WTC11 (cell line): ENCODE data around the gene OGDH. TPM values are rescaled to one million over a fixed set of nuclear protein-coding genes. Genes with fewer than 3 reads are reported as not detected.

Experiments
- ATAC-seq: fragments of 200-7000 bp; cut with Tn5 transposase; 2 replicates; pipeline ENCODE4 v1.10.0; 2021; ENCODE audit warnings: mild to moderate bottlenecking, moderate library complexity
- CTCF ChIA-PET: fragments of 300-600 bp; sonication (Branson Sonifier 250); formaldehyde crosslinking; loops from one replicate; lab custom pipeline; 2021; ENCODE audit warnings: antibody characterized with exemption; lab: Charles Lee
- POLR2A ChIA-PET: fragments of 350-600 bp; sonication (Branson Sonifier 250); formaldehyde crosslinking; loops from one replicate; lab custom pipeline; 2021; ENCODE audit warnings: antibody characterized with exemption; lab: Charles Lee
- DNase-seq: peaks from one replicate; pipeline ENCODE4 v3.0.0; 2021; ENCODE audit warnings: low spot score
- H3K27ac Mint-ChIP-seq: 2 replicates; pipeline ENCODE4 v1.8.0; 2021; ENCODE audit warnings: mixed read lengths
- H3K27me3 Mint-ChIP-seq: 2 replicates; pipeline ENCODE4 v1.8.0; 2021; ENCODE audit warnings: low read depth, mild to moderate bottlenecking, moderate library complexity, mixed read lengths
- H3K36me3 Mint-ChIP-seq: 2 replicates; pipeline ENCODE4 v1.8.0; 2021; ENCODE audit warnings: mixed read lengths
- H3K4me1 Mint-ChIP-seq: 2 replicates; pipeline ENCODE4 v1.8.0; 2022; ENCODE audit warnings: mixed read lengths
- H3K4me3 Mint-ChIP-seq: 2 replicates; pipeline ENCODE4 v1.8.0; 2021; ENCODE audit warnings: mild to moderate bottlenecking, moderate library complexity, mixed read lengths
- H3K9me3 Mint-ChIP-seq: 2 replicates; pipeline ENCODE4 v1.8.0; 2021; ENCODE audit warnings: mixed read lengths
- ARID4B ChIP-seq: sonication (generic); formaldehyde crosslinking; IDR thresholded peaks from 2 replicates; pipeline ENCODE4 v1.8.0; 2023; ENCODE audit warnings: missing genetic modification reagents, mild to moderate bottlenecking, borderline replicate concordance
- ATF2 ChIP-seq: sonication (generic); formaldehyde crosslinking; IDR thresholded peaks from 2 replicates; pipeline ENCODE4 v1.8.1; 2022; ENCODE audit warnings: low read depth, missing genetic modification reagents, borderline replicate concordance
- CREM ChIP-seq: sonication (generic); formaldehyde crosslinking; IDR thresholded peaks from 2 replicates; pipeline ENCODE4 v1.8.1; 2022; ENCODE audit warnings: mild to moderate bottlenecking, missing genetic modification reagents, moderate library complexity
- CTCF ChIP-seq: fragments of 200-600 bp; IDR thresholded peaks from 2 replicates; pipeline ENCODE4 v1.8.0; 2022; ENCODE audit warnings: antibody characterized with exemption
- E2F4 ChIP-seq: sonication (generic); formaldehyde crosslinking; IDR thresholded peaks from 2 replicates; pipeline ENCODE4 v1.8.1; 2022; ENCODE audit warnings: low read depth, mild to moderate bottlenecking, moderate library complexity, missing genetic modification reagents, borderline replicate concordance
- ELF4 ChIP-seq: sonication (generic); formaldehyde crosslinking; IDR thresholded peaks from 2 replicates; pipeline ENCODE4 v1.8.1; 2022; ENCODE audit warnings: low read depth, mild to moderate bottlenecking, moderate library complexity, missing genetic modification reagents
- ERG ChIP-seq: fragments of 250-450 bp; sonication (Bioruptor Pico); IDR thresholded peaks from 2 replicates; pipeline ENCODE4 v1.8.0; 2021; ENCODE audit warnings: mild to moderate bottlenecking
- ESRRA ChIP-seq: sonication (generic); formaldehyde crosslinking; IDR thresholded peaks from 2 replicates; pipeline ENCODE4 v1.8.1; 2022; ENCODE audit warnings: mild to moderate bottlenecking, missing genetic modification reagents, borderline replicate concordance
- IRF1 ChIP-seq: sonication (generic); formaldehyde crosslinking; IDR thresholded peaks from 2 replicates; pipeline ENCODE4 v1.8.0; 2023; ENCODE audit warnings: missing genetic modification reagents
- MAX ChIP-seq: sonication (generic); formaldehyde crosslinking; IDR thresholded peaks from 2 replicates; pipeline ENCODE4 v1.8.0; 2022; ENCODE audit warnings: mild to moderate bottlenecking, missing genetic modification reagents
- PREB ChIP-seq: sonication (generic); formaldehyde crosslinking; IDR thresholded peaks from 2 replicates; pipeline ENCODE4 v1.8.1; 2022; ENCODE audit warnings: mild to moderate bottlenecking, missing genetic modification reagents, moderate library complexity, borderline replicate concordance
- RELA ChIP-seq: sonication (generic); formaldehyde crosslinking; IDR thresholded peaks from 2 replicates; pipeline ENCODE4 v1.8.1; 2022; ENCODE audit warnings: missing genetic modification reagents, mild to moderate bottlenecking, borderline replicate concordance
- SMAD3 ChIP-seq: sonication (generic); formaldehyde crosslinking; IDR thresholded peaks from 2 replicates; pipeline ENCODE4 v1.8.0; 2022; ENCODE audit warnings: missing genetic modification reagents, mild to moderate bottlenecking, borderline replicate concordance
- SMAD4 ChIP-seq: sonication (generic); formaldehyde crosslinking; IDR thresholded peaks from 2 replicates; pipeline ENCODE4 v1.8.0; 2022; ENCODE audit warnings: mild to moderate bottlenecking, missing genetic modification reagents
- ZBTB21 ChIP-seq: sonication (generic); formaldehyde crosslinking; IDR thresholded peaks from 2 replicates; pipeline ENCODE4 v1.8.1; 2023; ENCODE audit warnings: mild to moderate bottlenecking, missing genetic modification reagents, borderline replicate concordance
- ZMAT4 ChIP-seq: fragments of 250-450 bp; sonication (Bioruptor Pico); IDR thresholded peaks from 2 replicates; pipeline ENCODE4 v1.9.0; 2021; ENCODE audit warnings: mild to moderate bottlenecking
- ZNF138 ChIP-seq: sonication (generic); formaldehyde crosslinking; conservative IDR thresholded peaks from 2 replicates; pipeline ENCODE4 v1.8.1; 2022; ENCODE audit warnings: mild to moderate bottlenecking, moderate library complexity, missing genetic modification reagents
- ZNF281 ChIP-seq: sonication (generic); formaldehyde crosslinking; IDR thresholded peaks from 2 replicates; pipeline ENCODE4 v1.8.0; 2023; ENCODE audit warnings: mild to moderate bottlenecking, missing genetic modification reagents
- ZNF423 ChIP-seq: fragments of 250-450 bp; sonication (Bioruptor Pico); IDR thresholded peaks from 2 replicates; pipeline ENCODE4 v2.1.2; 2022; ENCODE audit warnings: mild to moderate bottlenecking, moderate library complexity
- ZNF671 ChIP-seq: fragments of 250-450 bp; sonication (Bioruptor Pico); IDR thresholded peaks from 2 replicates; pipeline ENCODE4 v1.8.0; 2021; ENCODE audit warnings: mild to moderate bottlenecking
- total RNA-seq: library from RNA; stranded (reverse); gene quantifications from 3 replicates; pipeline ENCODE4 v1.2.3, GENCODE V29; 2021

Gene OGDH
- total RNA-seq, 1 experiment from 2014 or later: 79.6 TPM

- DNase-seq: no peak
- Mint-ChIP-seq H3K4me1 (peaks cover 62% of the 10 kb centered on the region), H3K27me3 (no peaks in the 10 kb centered on the region), H3K27ac (no peak overlapping the region; the same call in 1 of the 2 replicates), H3K9me3 (no peaks in the 10 kb centered on the region), H3K36me3 (0 out of 2 replicates have a peak, but pooled peaks cover 3% of the 10 kb centered on the region), H3K4me3 (no peak overlapping the region)
- CTCF ChIA-PET: no interaction called here
- no peak for ATAC-seq
- TF ChIP-seq RELA (CRISPR knock-in tag): no peak
- no peak for TF ChIP-seq CREM
- TF ChIP-seq IRF1 (CRISPR knock-in tag): no peak
- no peak for TF ChIP-seq E2F4
- TF ChIP-seq PREB (CRISPR knock-in tag): no peak
- no peak for TF ChIP-seq ZMAT4
- TF ChIP-seq SMAD4: no peak
- TF ChIP-seq ZBTB21 (CRISPR knock-in tag): no peak
- TF ChIP-seq ERG (CRISPR knock-in tag): no peak
- no peak for TF ChIP-seq MAX (CRISPR knock-in tag)
- TF ChIP-seq ZNF138 (CRISPR knock-in tag): no peak
- no peak for TF ChIP-seq ZNF423 (CRISPR knock-in tag)
- TF ChIP-seq ZNF281 (CRISPR knock-in tag): no peak
- no peak for TF ChIP-seq CTCF
- no peak for TF ChIP-seq ATF2 (CRISPR knock-in tag)
- TF ChIP-seq ELF4 (CRISPR knock-in tag): no peak
- no peak for TF ChIP-seq SMAD3 (CRISPR knock-in tag)
- no peak for TF ChIP-seq ESRRA
- no peak for TF ChIP-seq ARID4B (CRISPR knock-in tag)
- no peak for TF ChIP-seq ZNF671 (CRISPR knock-in tag)
- POLR2A ChIA-PET: interaction anchor here (0.6 kb wide), 1 partner anchor 55 kb away, joined by 4 read pairs; no protein-coding TSS in a partner anchor
Measured at GRCh38 chr7:44634187-44634838, 27.9 kb downstream of the OGDH start.
